GM10248 (cell line): ENCODE data around the gene TTC33.

Experiments
- CTCF ChIA-PET: fragments of 300-600 bp; sonication (Branson Sonifier 250); formaldehyde crosslinking; extraction: SDS; loops from one replicate; lab custom pipeline; 2021; ENCODE audit warnings: antibody characterized with exemption; lab: Yijun Ruan, JAX
- POLR2A ChIA-PET: fragments of 350-650 bp; sonication (Branson Sonifier 250); formaldehyde crosslinking; extraction: SDS; loops from one replicate; lab custom pipeline; 2020; ENCODE audit warnings: antibody characterized with exemption; lab: Yijun Ruan, JAX
- DNase-seq: peaks from one replicate; pipeline ENCODE4 v3.0.0; 2012; ENCODE audit errors: extremely low spot score
- CTCF ChIP-seq: IDR thresholded peaks from 2 replicates; pipeline ENCODE4 v1.5.1; 2012; ENCODE audit warnings: mild to moderate bottlenecking, low read depth; ENCODE audit errors: extremely low read depth, missing control alignments, control extremely low read depth

The TTC33 gene

GRCh38 chr5:40577718-40578117 lies 178.0 kb downstream of the TTC33 start:
- ChIA-PET POLR2A (no interaction called here), CTCF (no interaction called here)
- DNase-seq, result no peak
- TF ChIP-seq CTCF, result no peak

DNA sequence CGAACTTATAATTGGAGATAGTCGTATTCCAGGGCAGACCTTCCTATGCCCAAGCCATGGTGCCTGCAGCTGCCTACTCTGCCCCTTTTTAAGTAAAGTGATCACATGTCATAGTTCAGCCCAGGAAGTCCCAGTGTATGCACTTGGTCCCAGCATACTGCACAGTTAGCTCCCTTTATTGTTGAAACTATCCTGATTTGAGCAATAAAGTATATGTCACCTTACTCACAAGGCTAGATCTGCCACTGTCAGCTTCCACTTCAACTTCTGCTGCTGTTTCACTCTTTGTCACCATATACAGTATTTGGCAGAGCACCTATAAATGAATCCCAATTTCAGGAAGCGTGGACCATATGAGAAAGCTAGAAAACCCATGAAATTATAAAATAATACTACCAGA lies 179.8 kb downstream of the TTC33 start:
- no peak for DNase-seq
- ChIA-PET POLR2A (no interaction called here), CTCF (interaction anchor here (1.3 kb wide), 1 partner anchor 19 kb away, joined by 4 read pairs; no protein-coding TSS in a partner anchor)
- TF ChIP-seq CTCF, result no peak

DNA sequence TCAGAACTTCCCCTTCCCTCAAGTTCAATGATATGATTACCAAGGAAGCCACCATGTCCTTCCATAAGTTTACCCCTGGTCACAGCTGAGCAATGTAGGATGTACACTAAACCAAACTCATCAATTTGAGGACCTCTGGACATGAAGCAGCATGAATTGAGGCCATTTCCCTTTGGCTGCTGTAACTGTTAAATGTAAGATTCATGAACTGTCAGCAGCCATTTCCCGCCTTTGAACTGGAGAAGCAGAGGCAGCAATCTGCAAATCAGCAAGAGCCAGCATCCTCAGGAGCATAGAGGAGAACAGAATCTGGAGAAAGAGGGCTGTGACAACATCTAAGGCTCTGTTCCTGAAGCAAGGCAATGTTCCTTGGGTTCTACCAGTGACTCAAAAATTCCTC lies 180.3 kb downstream of the TTC33 start:
- TF ChIP-seq CTCF, result no peak
- DNase-seq, result no peak
- POLR2A ChIA-PET, result no interaction called here
- CTCF ChIA-PET, result interaction anchor here (1.3 kb wide), 1 partner anchor 19 kb away, joined by 4 read pairs; no protein-coding TSS in a partner anchor

DNA sequence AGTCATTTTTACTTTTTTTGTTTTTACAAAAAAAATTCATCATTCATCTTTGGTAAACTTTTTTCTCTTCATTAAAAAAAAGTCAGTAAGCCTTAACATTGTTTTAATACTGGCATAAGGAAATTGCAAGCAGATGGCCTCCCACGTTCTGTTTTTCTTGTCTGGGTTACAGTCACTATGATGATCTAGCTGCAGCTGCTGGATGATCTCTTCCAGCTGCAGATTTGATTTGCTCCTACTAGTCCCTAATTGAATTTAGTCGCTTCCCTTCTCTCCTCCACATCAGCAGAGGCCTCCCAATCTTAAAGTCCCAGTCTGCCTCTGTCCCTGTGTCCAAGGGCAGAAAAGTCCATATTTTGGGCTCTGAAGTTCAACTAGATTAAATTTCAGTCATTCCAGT lies 182.8 kb downstream of the TTC33 start:
- POLR2A ChIA-PET, result no interaction called here
- TF ChIP-seq CTCF, result no peak
- CTCF ChIA-PET, result no interaction called here
- no peak for DNase-seq

- CTCF ChIA-PET, result no interaction called here
- POLR2A ChIA-PET, result no interaction called here
- TF ChIP-seq CTCF, result no peak
- no peak for DNase-seq
These were observed 183.4 kb downstream of the TTC33 start for GRCh38 chr5:40572391-40572790.

DNA sequence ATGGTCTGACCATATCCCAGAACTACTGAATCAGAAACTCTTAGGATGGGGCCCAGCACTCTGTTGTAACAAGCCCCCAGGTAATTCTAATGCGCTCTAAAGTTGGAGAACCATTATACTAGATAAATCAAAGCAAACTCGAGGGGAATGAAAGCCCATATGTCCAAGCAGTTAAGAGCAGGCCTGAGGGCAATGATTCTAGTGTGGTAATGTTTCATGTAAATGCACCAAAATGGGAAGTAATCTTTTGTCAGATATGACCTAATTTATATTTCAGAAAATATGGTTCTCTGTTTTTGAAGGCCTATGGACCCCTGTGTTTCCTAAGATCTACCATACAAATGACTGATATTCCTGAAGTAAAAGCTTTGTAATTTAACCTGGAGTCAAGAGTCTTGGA lies 184.0 kb downstream of the TTC33 start:
- CTCF ChIA-PET, result no interaction called here
- no peak for DNase-seq
- POLR2A ChIA-PET, result no interaction called here

More for the DNA sequence above, 184.0 kb downstream of the TTC33 start:
- no peak for TF ChIP-seq CTCF
